ENCODE results near the gene STXBP5.

GRCh38 chr6:147361311-147361981 is 157.2 kb downstream of the STXBP5 start:
- no peak for TF ChIP-seq EZH2phosphoT487 (IDR thresholded peaks at IDR 0.05; ENCODE audit: insufficient read depth, low read depth)
- TF ChIP-seq EZH2 (IDR thresholded peaks at IDR 0.05; ENCODE audit: insufficient read depth, poor library complexity, severe bottlenecking) = no peak

Data from GM23248 (cell line).